Measurements from ENCODE around the gene VWF.

The VWF gene

GRCh38 chr12:6056406-6057240 lies 67.8 kb downstream of the VWF start:
- peak; percentile 41 for DNase-seq

GRCh38 chr12:6053541-6053940 lies 70.9 kb downstream of the VWF start:
- no peak for DNase-seq

GRCh38 chr12:6052940-6053329 lies 71.5 kb downstream of the VWF start:
- DNase-seq, result no peak

- DNase-seq, result no peak
Observed at GRCh38 chr12:6052206-6052939, 72.1 kb downstream of the VWF start.

- DNase-seq, result no peak
Observed at GRCh38 chr12:6049992-6050391, 74.5 kb downstream of the VWF start.

- DNase-seq, result no peak
Observed at GRCh38 chr12:6049587-6049986, 74.9 kb downstream of the VWF start.

- DNase-seq, result no peak
Observed at GRCh38 chr12:6047249-6048237, 76.9 kb downstream of the VWF start.

GRCh38 chr12:6046511-6047180 lies 77.8 kb downstream of the VWF start:
- no peak for DNase-seq

GRCh38 chr12:6045438-6045837 lies 79.0 kb downstream of the VWF start:
- no peak for DNase-seq

- DNase-seq, result no peak
Observed at GRCh38 chr12:6044082-6044481, 80.4 kb downstream of the VWF start.

- no peak for DNase-seq
Observed at GRCh38 chr12:6042446-6042845, 82.0 kb downstream of the VWF start.

GRCh38 chr12:6041891-6042290 lies 82.6 kb downstream of the VWF start:
- DNase-seq, result no peak

- no peak for DNase-seq
Observed at GRCh38 chr12:6040815-6041214, 83.7 kb downstream of the VWF start.

- DNase-seq, result peak; percentile 63
Observed at GRCh38 chr12:6039894-6040601, 84.4 kb downstream of the VWF start.

- DNase-seq, result peak; percentile 62
Observed at GRCh38 chr12:6038160-6038559, 86.3 kb downstream of the VWF start.

- DNase-seq, result no peak
Observed at GRCh38 chr12:6037459-6037858, 87.0 kb downstream of the VWF start.

GRCh38 chr12:6036509-6036908 lies 88.0 kb downstream of the VWF start:
- DNase-seq, result no peak

GRCh38 chr12:6034596-6034995 lies 89.9 kb downstream of the VWF start:
- DNase-seq, result no peak

- DNase-seq, result no peak
Observed at GRCh38 chr12:6033546-6033945, 90.9 kb downstream of the VWF start.

GRCh38 chr12:6032726-6033125 lies 91.7 kb downstream of the VWF start:
- DNase-seq, result no peak

GRCh38 chr12:6031001-6031400 lies 93.5 kb downstream of the VWF start:
- DNase-seq, result no peak

GRCh38 chr12:6030081-6030480 lies 94.4 kb downstream of the VWF start:
- no peak for DNase-seq
